HG03060 (cell line): ENCODE measurements around the gene TAF11.
"Not testable (repeated sequence)": the region's sequence is repeated elsewhere in the genome, so short reads cannot be mapped to it uniquely, and the experiment has no call there.

Experiments
- ATAC-seq: cut with Tn5 transposase; IDR thresholded peaks from one replicate; pipeline ENCODE4 v1.9.1; 2021; ENCODE audit warnings: low read depth, moderate number of reproducible peaks; ENCODE audit not compliant: unreplicated experiment

The TAF11 gene

GRCh38 chr6:34906826-34907225 is 19.0 kb upstream of the TAF11 start:
- ATAC-seq: no peak

- ATAC-seq: no peak
These were observed 17.3 kb upstream of the TAF11 start for GRCh38 chr6:34904990-34905613.

- ATAC-seq: no peak
These were observed 14.1 kb upstream of the TAF11 start for GRCh38 chr6:34901930-34902329.

- no peak for ATAC-seq
These were observed 12.6 kb upstream of the TAF11 start for GRCh38 chr6:34900321-34901031.

GRCh38 chr6:34899748-34900147 is 11.9 kb upstream of the TAF11 start:
- ATAC-seq: not testable (repeated sequence)

- no peak for ATAC-seq
These were observed 9.9 kb upstream of the TAF11 start for GRCh38 chr6:34897716-34898115.

- no peak for ATAC-seq
These were observed 9.3 kb upstream of the TAF11 start for GRCh38 chr6:34897130-34897529.

GRCh38 chr6:34894693-34895092 is 6.9 kb upstream of the TAF11 start:
- no peak for ATAC-seq

GRCh38 chr6:34891296-34891695 is 3.5 kb upstream of the TAF11 start:
- ATAC-seq: no peak

GRCh38 chr6:34890533-34890925 is 2.7 kb upstream of the TAF11 start:
- ATAC-seq: no peak

- no peak for ATAC-seq
These were observed 1.2 kb upstream of the TAF11 start, which contains the start of gene ANKS1A for GRCh38 chr6:34888874-34889555. Gene ANKS1A, plus strand, starts transcription at chr6:34889255. Its CDS starts 148 bp downstream, at chr6:34889403.

- ATAC-seq: no peak
These were observed 643 bp upstream of the TAF11 start for GRCh38 chr6:34888514-34888856.

- not testable (repeated sequence) for ATAC-seq
These were observed 2.0 kb downstream of the TAF11 start for GRCh38 chr6:34885837-34886236.

- no peak for ATAC-seq
These were observed 2.8 kb downstream of the TAF11 start for GRCh38 chr6:34884996-34885395.

- ATAC-seq: not testable (repeated sequence)
These were observed 3.8 kb downstream of the TAF11 start for GRCh38 chr6:34884073-34884472.

- ATAC-seq: no peak
These were observed 9.9 kb downstream of the TAF11 start for GRCh38 chr6:34877869-34878485.

- no peak for ATAC-seq
These were observed 10.6 kb downstream of the TAF11 start for GRCh38 chr6:34877259-34877658.

- ATAC-seq: no peak
These were observed 11.4 kb downstream of the TAF11 start for GRCh38 chr6:34876472-34876871.

- no peak for ATAC-seq
These were observed 12.3 kb downstream of the TAF11 start for GRCh38 chr6:34875292-34876213.

- ATAC-seq: no peak
These were observed 15.5 kb downstream of the TAF11 start for GRCh38 chr6:34872332-34872731.
